GM23338 (cell line): ENCODE data around the gene MYO1E. TPM values are rescaled to one million over a fixed set of nuclear protein-coding genes. Genes with fewer than 3 reads are reported as not detected.

ENCODE experiments used
- ATAC-seq: fragments of 200-7000 bp; cut with Tn5 transposase; 3 replicates; pipeline ENCODE4 v1.9.1; 2020
- DNase-seq: peaks from one replicate; pipeline ENCODE4 v3.0.0-alpha.2; 2015; ENCODE audit warnings: low spot score
- H2AFZ ChIP-seq: fragments of 200-600 bp; sonication (generic); 2 replicates; pipeline ENCODE4 v1.8.0; 2016; ENCODE audit warnings: antibody characterized with exemption, mild to moderate bottlenecking, moderate library complexity
- H3F3A ChIP-seq: fragments of 200-600 bp; sonication (generic); replicated peaks from 2 replicates; pipeline ENCODE4 v1.8.0; 2017; ENCODE audit warnings: antibody characterized with exemption, mixed run types, low read depth
- H3K27ac ChIP-seq: fragments of 200-600 bp; sonication (generic); 2 replicates; pipeline ENCODE4 v1.6.1; 2016; ENCODE audit warnings: low read depth
- H3K27me3 ChIP-seq: fragments of 200-600 bp; sonication (generic); 2 replicates; pipeline ENCODE4 v1.8.0; 2016; ENCODE audit warnings: mild to moderate bottlenecking, mixed run types, moderate library complexity; ENCODE audit not compliant: insufficient read depth
- H3K36me3 ChIP-seq: fragments of 200-600 bp; sonication (generic); 2 replicates; pipeline ENCODE4 v1.8.0; 2016; ENCODE audit warnings: mild to moderate bottlenecking; ENCODE audit not compliant: insufficient read depth
- H3K4me1 ChIP-seq: fragments of 200-600 bp; sonication (generic); 2 replicates; pipeline ENCODE4 v1.8.0; 2016; ENCODE audit warnings: mild to moderate bottlenecking, moderate library complexity; ENCODE audit not compliant: insufficient read depth
- H3K4me2 ChIP-seq: fragments of 200-600 bp; sonication (generic); 2 replicates; pipeline ENCODE4 v1.7.1; 2017; ENCODE audit warnings: mixed run types
- H3K4me3 ChIP-seq: fragments of 200-600 bp; sonication (generic); 2 replicates; pipeline ENCODE4 v1.6.1; 2016; ENCODE audit warnings: mixed run types
- H3K79me2 ChIP-seq: fragments of 200-600 bp; sonication (generic); replicated peaks from 2 replicates; pipeline ENCODE4 v1.8.0; 2017; ENCODE audit warnings: mild to moderate bottlenecking; ENCODE audit not compliant: insufficient read depth
- H3K9me2 ChIP-seq: fragments of 200-600 bp; sonication (generic); 2 replicates; pipeline ENCODE4 v1.8.0; 2017; ENCODE audit not compliant: insufficient read depth
- H4K20me1 ChIP-seq: fragments of 200-600 bp; sonication (generic); replicated peaks from 2 replicates; pipeline ENCODE4 v1.8.0; 2017; ENCODE audit warnings: mild to moderate bottlenecking; ENCODE audit not compliant: insufficient read depth
- H3K27ac Mint-ChIP-seq: 2 replicates; pipeline ENCODE4 v1.8.0; 2020; ENCODE audit warnings: inconsistent platforms, mild to moderate bottlenecking, moderate library complexity, mixed read lengths
- H3K27me3 Mint-ChIP-seq: 3 replicates; pipeline ENCODE4 v1.8.0; 2022; ENCODE audit warnings: low read depth, mild to moderate bottlenecking, moderate library complexity, mixed read lengths, inconsistent platforms; ENCODE audit not compliant: insufficient read depth, poor library complexity
- H3K36me3 Mint-ChIP-seq: 3 replicates; pipeline ENCODE4 v1.8.0; 2021; ENCODE audit warnings: low read depth, mild to moderate bottlenecking, inconsistent platforms, moderate library complexity, mixed read lengths
- H3K4me1 Mint-ChIP-seq: 3 replicates; pipeline ENCODE4 v1.8.0; 2020; ENCODE audit warnings: mild to moderate bottlenecking, inconsistent platforms, mixed read lengths
- H3K4me3 Mint-ChIP-seq: 3 replicates; pipeline ENCODE4 v1.8.0; 2021; ENCODE audit warnings: moderate library complexity, mild to moderate bottlenecking, inconsistent platforms, mixed read lengths
- H3K9me3 Mint-ChIP-seq: 3 replicates; pipeline ENCODE4 v1.8.0; 2020; ENCODE audit warnings: moderate library complexity, mild to moderate bottlenecking, inconsistent platforms, mixed read lengths
- CREB1 ChIP-seq: fragments of 250-450 bp; sonication (Bioruptor Pico); IDR thresholded peaks from 2 replicates; pipeline ENCODE4 v1.5.0; 2020; ENCODE audit warnings: low read depth, mild to moderate bottlenecking, moderate library complexity
- CTCF ChIP-seq, 2 experiments: fragments of 200-600 bp in 1 of 2; sonication (generic) in 1 of 2; conservative IDR thresholded peaks; 2 replicates each; pipeline versions ENCODE4 v1.5.1 to v1.6.1; 2016 to 2017; ENCODE audit warnings: antibody characterized with exemption in 2 of 2, low read depth in 2 of 2, mild to moderate bottlenecking in 2 of 2, moderate library complexity in 1 of 2
- ETS1 ChIP-seq: IDR thresholded peaks from 2 replicates; pipeline ENCODE4 v1.6.1; 2016; ENCODE audit warnings: antibody characterized with exemption
- EZH2 ChIP-seq: fragments of 200-600 bp; sonication (generic); IDR thresholded peaks from one replicate; pipeline ENCODE4 v1.8.0; 2017; ENCODE audit warnings: antibody characterized with exemption, mild to moderate bottlenecking, low read depth; ENCODE audit not compliant: unreplicated experiment
- EZH2phosphoT487 ChIP-seq: fragments of 200-600 bp; sonication (generic); IDR thresholded peaks from one replicate; pipeline ENCODE4 v1.8.1; 2018; ENCODE audit warnings: antibody characterized with exemption; ENCODE audit not compliant: unreplicated experiment
- JUNB ChIP-seq: IDR thresholded peaks from one replicate; pipeline ENCODE4 v1.6.1; 2016; ENCODE audit warnings: antibody characterized with exemption; ENCODE audit not compliant: unreplicated experiment
- NANOG ChIP-seq: IDR thresholded peaks from 2 replicates; pipeline ENCODE4 v1.6.1; 2016; ENCODE audit warnings: antibody characterized with exemption, borderline replicate concordance
- POLR2AphosphoS5 ChIP-seq: IDR thresholded peaks from 2 replicates; pipeline ENCODE4 v1.6.1; 2016; ENCODE audit warnings: antibody characterized with exemption, low read depth
- STAT1 ChIP-seq: IDR thresholded peaks from one replicate; pipeline ENCODE4 v1.6.1; 2016; ENCODE audit warnings: antibody characterized with exemption; ENCODE audit not compliant: unreplicated experiment
- ZNF114 ChIP-seq: fragments of 250-450 bp; sonication (Bioruptor Pico); IDR thresholded peaks from 2 replicates; pipeline ENCODE4 v1.5.0; 2020; ENCODE audit warnings: mild to moderate bottlenecking, moderate library complexity
- ZNF331 ChIP-seq: fragments of 250-450 bp; sonication (Bioruptor Pico); IDR thresholded peaks from 2 replicates; pipeline ENCODE4 v1.5.0; 2020; ENCODE audit warnings: low read depth, mild to moderate bottlenecking, moderate library complexity
- ZNF462 ChIP-seq: fragments of 250-450 bp; sonication (Bioruptor Pico); IDR thresholded peaks from 2 replicates; pipeline ENCODE4 v1.5.0; 2020; ENCODE audit warnings: mild to moderate bottlenecking, moderate library complexity
- polyA plus RNA-seq: library from polyadenylated mRNA; unstranded; fragments of >200 nt; fragmentation: Nextera tagmentation; extraction: Ambion mirVana; gene quantifications from 2 replicates; pipeline ENCODE4 v1.2.1, GENCODE V29; 2016
- total RNA-seq: library from RNA; depleted of rRNA; stranded (reverse); fragments of >200 nt; shearing (Covaris generic); gene quantifications from 2 replicates; pipeline ENCODE4 v1.2.3, GENCODE V29; 2014
- TF ChIP-seq, protein P1 (sequence below): IDR thresholded peaks from one replicate; pipeline ENCODE4 v1.6.1; 2018; ENCODE audit warnings: antibody characterized with exemption; ENCODE audit not compliant: unreplicated experiment

MYO1E gene
- total and polyA plus RNA-seq, 2 experiments from 2014 or later: 68.3 to 131 TPM

DNA sequence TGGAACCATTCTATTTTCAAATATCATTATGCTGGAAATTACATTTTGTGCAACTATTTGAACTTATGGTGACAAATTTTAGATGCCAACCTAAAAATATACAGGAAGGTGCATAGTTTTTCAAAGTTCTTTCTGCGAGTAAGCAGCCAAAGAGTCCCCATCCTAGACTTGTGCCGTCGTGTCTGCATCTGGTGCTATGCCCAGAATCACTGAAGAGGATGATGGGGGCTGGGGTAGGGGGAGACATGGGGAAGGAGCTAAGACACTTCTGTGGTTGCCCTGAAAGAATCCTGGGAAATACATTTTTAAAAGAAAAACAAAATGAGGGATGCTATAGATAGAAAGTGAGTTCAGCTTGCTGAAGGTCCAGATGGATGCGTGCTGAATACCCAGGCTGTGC is 44.1 kb upstream of the MYO1E start:
- H2AFZ ChIP-seq: no peak overlapping the region
- no peaks in the 10 kb centered on the region for H3K27me3 ChIP-seq
- TF ChIP-seq JUNB: no peak
- no peak for TF ChIP-seq ZNF114
- no peak for TF ChIP-seq NANOG
- TF ChIP-seq ETS1: no peak
- TF ChIP-seq EZH2phosphoT487: no peak
- TF ChIP-seq POLR2AphosphoS5: no peak
- no peak for TF ChIP-seq STAT1
- TF ChIP-seq ZNF331 (CRISPR knock-in tag): no peak
- TF ChIP-seq CTCF (conservative IDR thresholded peaks at IDR 0.05; ENCODE audit: low read depth in 2 of 2): no peak
- TF ChIP-seq, protein P1, sequence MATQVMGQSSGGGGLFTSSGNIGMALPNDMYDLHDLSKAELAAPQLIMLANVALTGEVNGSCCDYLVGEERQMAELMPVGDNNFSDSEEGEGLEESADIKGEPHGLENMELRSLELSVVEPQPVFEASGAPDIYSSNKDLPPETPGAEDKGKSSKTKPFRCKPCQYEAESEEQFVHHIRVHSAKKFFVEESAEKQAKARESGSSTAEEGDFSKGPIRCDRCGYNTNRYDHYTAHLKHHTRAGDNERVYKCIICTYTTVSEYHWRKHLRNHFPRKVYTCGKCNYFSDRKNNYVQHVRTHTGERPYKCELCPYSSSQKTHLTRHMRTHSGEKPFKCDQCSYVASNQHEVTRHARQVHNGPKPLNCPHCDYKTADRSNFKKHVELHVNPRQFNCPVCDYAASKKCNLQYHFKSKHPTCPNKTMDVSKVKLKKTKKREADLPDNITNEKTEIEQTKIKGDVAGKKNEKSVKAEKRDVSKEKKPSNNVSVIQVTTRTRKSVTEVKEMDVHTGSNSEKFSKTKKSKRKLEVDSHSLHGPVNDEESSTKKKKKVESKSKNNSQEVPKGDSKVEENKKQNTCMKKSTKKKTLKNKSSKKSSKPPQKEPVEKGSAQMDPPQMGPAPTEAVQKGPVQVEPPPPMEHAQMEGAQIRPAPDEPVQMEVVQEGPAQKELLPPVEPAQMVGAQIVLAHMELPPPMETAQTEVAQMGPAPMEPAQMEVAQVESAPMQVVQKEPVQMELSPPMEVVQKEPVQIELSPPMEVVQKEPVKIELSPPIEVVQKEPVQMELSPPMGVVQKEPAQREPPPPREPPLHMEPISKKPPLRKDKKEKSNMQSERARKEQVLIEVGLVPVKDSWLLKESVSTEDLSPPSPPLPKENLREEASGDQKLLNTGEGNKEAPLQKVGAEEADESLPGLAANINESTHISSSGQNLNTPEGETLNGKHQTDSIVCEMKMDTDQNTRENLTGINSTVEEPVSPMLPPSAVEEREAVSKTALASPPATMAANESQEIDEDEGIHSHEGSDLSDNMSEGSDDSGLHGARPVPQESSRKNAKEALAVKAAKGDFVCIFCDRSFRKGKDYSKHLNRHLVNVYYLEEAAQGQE: no peak
- TF ChIP-seq CREB1: no peak
- TF ChIP-seq EZH2: no peak
- TF ChIP-seq ZNF462 (CRISPR knock-in tag): no peak
- H3K9me2 ChIP-seq: 0 out of 2 replicates have a peak, but pooled peaks cover 2% of the 10 kb centered on the region
- no peaks in the 10 kb centered on the region for H3K36me3 Mint-ChIP-seq
- no peaks in the 10 kb centered on the region for H3K36me3 ChIP-seq
- H3K27ac Mint-ChIP-seq: no peak overlapping the region
- no peaks in the 10 kb centered on the region for H4K20me1 ChIP-seq
- H3K4me3 ChIP-seq: no peak overlapping the region
- peaks cover 17% of the 10 kb centered on the region for H3K4me1 Mint-ChIP-seq
- no peaks in the 10 kb centered on the region for H3F3A ChIP-seq
- H3K4me3 Mint-ChIP-seq: no peak overlapping the region
- H3K4me1 ChIP-seq: peaks cover 4% of the 10 kb centered on the region; the same call in 1 of the 2 replicates
- no peaks in the 10 kb centered on the region for H3K79me2 ChIP-seq
- H3K27me3 Mint-ChIP-seq: peaks cover 2% of the 10 kb centered on the region
- no peak overlapping the region for H3K27ac ChIP-seq
- DNase-seq (no peak), ATAC-seq (no peak)
- no peak overlapping the region for H3K4me2 ChIP-seq
- H3K9me3 Mint-ChIP-seq: no peaks in the 10 kb centered on the region
